Right forelimb (tissue), 1 donor: ENCODE measurements around the gene MYBL2.

Experiments
- DNase-seq: peaks from one replicate; pipeline ENCODE4 v3.0.0-alpha.2; 2018

MYBL2 gene

DNA sequence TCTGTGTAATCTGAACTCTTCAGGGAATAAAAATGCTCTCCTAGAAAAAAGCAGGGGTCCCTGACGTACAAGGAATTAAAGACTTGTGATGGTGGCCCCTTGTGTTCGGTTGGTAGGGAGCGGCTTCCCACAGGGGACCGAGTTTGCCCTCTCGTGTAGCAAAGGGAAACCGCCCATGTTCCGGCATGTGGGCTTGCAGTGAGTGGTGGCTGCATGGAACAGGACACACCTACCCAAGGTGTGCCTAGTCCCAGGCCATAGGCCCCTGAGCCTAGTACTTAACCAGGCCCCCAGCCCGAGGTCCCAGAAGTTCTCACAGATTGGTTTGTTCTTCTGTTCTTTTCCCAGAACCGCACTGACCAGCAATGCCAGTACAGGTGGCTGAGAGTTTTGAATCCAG, 15.5 kb downstream of the MYBL2 start:
- DNase-seq, result no peak

GRCh38 chr20:43686820-43687219, 19.9 kb downstream of the MYBL2 start:
- no peak for DNase-seq

DNA sequence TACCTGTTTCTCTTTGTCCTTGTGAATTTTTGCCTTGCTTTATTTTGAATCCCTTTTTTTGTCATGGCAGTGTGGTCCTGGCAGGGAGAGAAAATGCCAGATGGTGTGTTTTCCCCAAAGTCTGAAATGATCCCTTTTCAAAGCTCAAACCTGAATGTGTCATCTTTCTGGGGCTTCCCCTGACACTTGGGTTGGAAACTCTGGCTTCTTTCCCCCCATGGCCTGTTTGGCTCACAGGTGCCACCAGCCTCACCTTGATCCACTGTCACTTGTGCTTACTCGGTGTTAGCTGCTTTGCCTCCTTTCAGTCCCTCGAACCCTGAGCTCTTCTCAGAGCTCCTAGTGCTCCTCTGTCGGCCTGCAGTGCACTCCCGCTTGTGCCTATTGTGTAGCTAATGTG, 22.3 kb downstream of the MYBL2 start:
- no peak for DNase-seq

- DNase-seq, result no peak
Observed at GRCh38 chr20:43690943-43691598, 24.2 kb downstream of the MYBL2 start.

DNA sequence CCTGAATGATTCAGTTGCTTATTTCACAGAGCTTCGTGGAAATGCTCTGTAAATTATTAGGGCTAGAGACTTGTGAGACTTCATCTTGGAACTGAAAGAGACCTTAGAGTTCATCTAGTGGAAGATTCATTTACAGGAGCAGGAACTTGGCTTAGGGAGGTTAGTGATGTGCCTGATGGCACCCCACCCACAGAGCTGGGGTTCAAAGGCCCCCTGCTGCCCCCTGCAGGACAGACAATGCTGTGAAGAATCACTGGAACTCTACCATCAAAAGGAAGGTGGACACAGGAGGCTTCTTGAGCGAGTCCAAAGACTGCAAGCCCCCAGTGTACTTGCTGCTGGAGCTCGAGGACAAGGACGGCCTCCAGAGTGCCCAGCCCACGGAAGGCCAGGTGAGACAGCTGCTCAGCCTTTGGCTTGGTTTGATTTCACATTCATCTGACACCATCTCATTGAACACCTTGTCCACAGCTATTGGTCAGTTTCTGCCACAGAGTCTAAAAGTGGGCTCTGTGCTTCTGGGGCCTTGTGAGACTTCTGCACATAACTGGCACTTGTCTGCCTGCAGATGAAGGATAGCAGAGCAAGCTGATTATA, 25.1 kb downstream of the MYBL2 start:
- no peak for DNase-seq

DNA sequence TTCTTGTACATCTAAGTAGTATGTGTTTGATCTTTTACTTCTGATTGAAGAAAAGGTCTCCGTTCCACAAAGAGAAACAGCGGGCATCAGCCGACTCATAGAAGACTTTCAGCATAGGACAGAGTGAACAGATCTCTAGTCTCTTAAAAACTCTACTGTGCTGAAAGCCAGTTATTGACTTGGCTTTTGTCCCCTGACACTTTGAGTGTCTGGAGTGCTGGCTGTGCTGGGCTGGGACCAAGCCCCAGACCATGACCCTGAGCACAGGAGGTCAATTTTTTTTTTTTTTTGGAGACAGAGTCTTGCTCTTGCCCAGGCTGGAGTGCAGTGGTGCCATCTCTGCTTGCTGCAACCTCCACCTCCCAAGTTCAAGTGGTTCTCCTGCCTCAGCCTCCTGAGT, 27.8 kb downstream of the MYBL2 start:
- DNase-seq, result no peak

DNA sequence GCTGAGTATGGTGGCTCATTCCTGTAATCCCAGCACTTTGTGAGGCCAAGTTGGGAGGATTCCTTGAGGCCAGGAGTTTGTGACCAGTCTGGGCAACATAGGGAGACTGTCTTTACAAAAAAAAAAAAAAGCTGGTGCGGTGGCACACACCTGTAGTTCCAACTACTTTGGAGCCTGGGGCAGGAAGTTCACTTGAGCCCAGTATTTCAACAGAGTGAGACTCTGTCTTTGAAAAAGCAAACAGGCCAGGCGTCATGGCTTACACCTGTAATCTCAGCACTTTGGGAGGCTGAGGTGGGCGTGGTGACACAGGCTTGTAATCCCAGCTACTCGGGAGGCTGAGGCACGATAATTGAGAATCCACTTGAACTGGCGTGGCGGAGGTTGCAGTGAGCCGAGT, 28.7 kb downstream of the MYBL2 start:
- no peak for DNase-seq

GRCh38 chr20:43699941-43700565, 33.1 kb downstream of the MYBL2 start:
- no peak for DNase-seq

GRCh38 chr20:43700627-43701026, 33.7 kb downstream of the MYBL2 start:
- no peak for DNase-seq

GRCh38 chr20:43702502-43702901, 35.6 kb downstream of the MYBL2 start:
- no peak for DNase-seq

DNA sequence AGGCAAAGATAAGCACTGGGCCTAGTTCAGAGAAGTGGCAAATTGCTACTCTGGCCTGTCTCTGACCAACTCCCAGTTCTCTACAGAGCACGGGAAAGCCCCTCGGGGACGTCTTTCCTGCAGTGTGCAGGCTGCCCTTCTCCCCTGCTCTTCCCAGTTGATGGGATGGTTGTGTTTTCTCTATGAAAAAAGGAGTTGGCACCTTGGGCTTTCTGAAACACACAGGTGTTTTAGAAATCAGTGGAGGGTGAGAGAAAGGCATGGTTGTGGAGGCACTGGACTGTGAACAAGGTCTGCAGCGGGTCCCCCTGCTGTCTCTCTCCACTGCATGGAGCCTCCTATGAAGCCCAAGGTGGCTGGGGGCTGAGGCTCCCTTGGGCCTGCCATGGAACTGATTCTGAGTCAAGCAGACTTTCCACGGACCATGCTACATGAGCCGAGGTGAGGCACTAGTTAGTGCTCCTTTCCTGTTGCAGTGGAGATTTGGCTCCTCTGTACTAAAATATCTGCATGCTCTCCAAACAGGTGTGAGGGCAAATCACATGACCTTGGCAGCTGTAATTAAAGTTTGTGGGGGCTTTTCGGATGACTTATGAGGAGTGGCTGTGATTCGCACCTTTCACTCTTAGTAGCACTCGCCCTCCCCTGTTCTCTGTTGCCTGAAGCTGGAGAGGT, 43.6 kb downstream of the MYBL2 start:
- DNase-seq, result no peak

- no peak for DNase-seq
Observed at GRCh38 chr20:43711098-43711654, 44.3 kb downstream of the MYBL2 start.

GRCh38 chr20:43715044-43715443, 48.1 kb downstream of the MYBL2 start:
- DNase-seq, result no peak

- no peak for DNase-seq
Observed at GRCh38 chr20:43715511-43715910, 48.6 kb downstream of the MYBL2 start.

- no peak for DNase-seq
Observed at GRCh38 chr20:43716123-43716522, 49.2 kb downstream of the MYBL2 start.

GRCh38 chr20:43716757-43717615, 50.1 kb downstream of the MYBL2 start:
- no peak for DNase-seq

DNA sequence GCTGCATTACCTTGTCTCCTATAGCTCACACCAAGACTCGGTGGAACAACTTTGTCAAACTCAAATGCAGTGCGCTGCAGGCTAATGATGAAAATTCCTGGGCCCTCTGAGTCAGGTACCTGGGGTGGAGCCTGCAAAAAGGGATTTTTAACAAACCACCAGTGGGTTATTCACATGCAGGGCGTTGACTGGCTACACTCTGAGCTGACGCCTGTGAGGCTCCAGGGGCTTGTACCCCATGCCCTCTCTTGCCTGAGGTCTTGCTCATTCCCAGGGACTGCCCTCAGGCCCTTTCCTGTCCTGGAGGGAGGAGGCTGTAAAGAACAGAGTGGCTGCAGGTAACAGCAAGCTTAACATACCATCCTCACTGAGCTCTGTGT, 50.7 kb downstream of the MYBL2 start:
- DNase-seq, result no peak

GRCh38 chr20:43720007-43720406, 53.1 kb downstream of the MYBL2 start:
- no peak for DNase-seq

GRCh38 chr20:43721097-43721428, 54.1 kb downstream of the MYBL2 start:
- DNase-seq, result no peak

DNA sequence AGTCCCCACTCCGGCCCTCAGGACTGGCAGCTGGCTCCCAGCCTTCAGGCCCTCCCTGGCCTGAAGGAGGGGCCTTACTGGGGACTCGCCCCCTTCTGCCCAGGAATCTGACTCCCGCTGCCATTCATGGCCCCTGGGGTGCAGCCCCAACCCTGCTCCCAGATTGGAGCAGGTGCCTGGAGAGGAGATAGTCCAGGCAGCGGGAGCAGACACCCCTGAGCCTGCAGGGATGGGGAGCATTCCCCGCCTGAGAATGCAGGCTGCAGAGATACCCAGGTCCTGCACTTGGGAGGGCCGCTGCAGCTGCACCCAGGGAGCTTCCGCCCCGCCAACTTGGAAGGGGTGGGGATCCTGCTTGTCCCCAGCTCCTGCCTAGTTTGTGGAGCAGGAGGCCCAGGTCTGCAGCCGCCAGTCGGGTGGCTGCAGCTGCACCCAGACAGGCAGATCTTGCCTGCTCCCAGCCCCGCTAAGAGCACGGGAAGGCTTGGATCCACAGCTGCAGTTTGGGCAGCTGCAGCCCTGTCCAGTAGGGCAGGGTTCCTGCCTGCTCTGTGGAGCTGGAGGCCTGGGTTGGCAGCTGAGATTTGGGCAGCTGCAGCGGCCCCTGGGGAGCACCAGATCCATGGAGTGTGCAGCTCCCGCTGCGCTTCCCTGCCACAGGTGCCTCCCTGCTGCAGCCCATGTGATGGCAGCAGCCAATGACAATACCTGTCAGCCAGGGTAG, 54.7 kb downstream of the MYBL2 start:
- DNase-seq, result peak; percentile 54

DNA sequence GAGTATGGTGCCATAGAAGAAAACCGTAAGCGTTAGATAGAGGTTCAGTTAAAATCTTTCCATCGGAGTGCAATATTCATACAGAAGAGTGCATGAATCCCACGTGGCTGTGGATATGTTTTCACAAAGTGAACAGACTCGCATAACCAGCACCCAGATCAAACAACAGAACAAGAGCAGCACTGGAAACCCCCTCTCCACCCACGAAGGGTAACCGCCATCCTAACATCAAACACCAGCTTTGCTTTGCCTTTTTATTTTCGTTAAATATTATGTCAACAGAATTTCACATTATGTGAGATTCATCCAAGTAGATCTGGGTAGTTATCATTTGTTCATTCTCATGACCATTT, 55.2 kb downstream of the MYBL2 start:
- no peak for DNase-seq

DNA sequence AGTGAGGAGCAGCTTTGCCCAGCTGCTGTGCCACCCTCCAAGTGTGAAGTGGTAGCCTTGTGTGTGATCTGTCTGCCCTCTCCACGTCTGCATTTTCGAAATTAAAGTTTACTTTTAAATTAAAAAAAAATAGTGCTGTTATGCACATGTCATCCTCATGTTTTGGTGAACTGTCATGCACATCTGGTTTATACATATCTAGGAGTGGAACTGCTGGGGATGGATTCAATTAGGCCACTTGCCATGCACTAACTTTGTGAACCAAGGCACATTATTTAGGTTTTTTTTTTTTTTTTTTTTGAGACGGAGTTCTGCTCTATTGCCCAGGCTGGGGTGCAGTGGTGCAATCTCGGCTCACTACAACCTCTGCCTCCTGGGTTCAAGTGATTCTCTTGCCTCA, 56.3 kb downstream of the MYBL2 start:
- no peak for DNase-seq
